ENCODE data around the gene SEC23B.
"Not testable (repeated sequence)": the region's sequence is repeated elsewhere in the genome, so short reads cannot be mapped to it uniquely, and the experiment has no call there.

SEC23B gene

GRCh38 chr20:18507218-18508191 lies at the start of gene SEC23B:
TSS of gene SEC23B (plus strand) at chr20:18507940. CDS start at chr20:18510836, 2,896 bp downstream.
- peak; percentile 87 to 97 (median 96) for DNase-seq (ENCODE audit: low read depth in 3 of 3)

- no peak for DNase-seq (ENCODE audit: low read depth in 3 of 3)
Measured at GRCh38 chr20:18465536-18466200, 42.1 kb upstream of the SEC23B start.

DNA sequence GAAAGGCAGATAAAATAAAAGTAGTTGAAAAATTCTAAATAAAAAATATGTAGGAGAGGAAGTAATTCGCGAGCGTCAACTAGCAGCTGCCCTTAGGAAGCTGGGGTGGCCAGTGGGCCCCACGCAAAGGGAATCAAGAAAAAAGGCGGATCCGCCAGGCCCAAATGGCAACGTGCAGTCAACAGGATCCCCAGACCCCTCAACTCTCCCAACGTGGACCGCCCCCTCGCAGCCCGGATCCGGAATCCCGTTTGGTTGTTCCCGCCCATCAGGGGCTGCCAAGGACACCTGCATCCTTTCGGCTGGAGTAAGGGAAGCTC lies 41.2 kb upstream of the SEC23B start:
- DNase-seq (ENCODE audit: low read depth in 3 of 3) = no peak

DNA sequence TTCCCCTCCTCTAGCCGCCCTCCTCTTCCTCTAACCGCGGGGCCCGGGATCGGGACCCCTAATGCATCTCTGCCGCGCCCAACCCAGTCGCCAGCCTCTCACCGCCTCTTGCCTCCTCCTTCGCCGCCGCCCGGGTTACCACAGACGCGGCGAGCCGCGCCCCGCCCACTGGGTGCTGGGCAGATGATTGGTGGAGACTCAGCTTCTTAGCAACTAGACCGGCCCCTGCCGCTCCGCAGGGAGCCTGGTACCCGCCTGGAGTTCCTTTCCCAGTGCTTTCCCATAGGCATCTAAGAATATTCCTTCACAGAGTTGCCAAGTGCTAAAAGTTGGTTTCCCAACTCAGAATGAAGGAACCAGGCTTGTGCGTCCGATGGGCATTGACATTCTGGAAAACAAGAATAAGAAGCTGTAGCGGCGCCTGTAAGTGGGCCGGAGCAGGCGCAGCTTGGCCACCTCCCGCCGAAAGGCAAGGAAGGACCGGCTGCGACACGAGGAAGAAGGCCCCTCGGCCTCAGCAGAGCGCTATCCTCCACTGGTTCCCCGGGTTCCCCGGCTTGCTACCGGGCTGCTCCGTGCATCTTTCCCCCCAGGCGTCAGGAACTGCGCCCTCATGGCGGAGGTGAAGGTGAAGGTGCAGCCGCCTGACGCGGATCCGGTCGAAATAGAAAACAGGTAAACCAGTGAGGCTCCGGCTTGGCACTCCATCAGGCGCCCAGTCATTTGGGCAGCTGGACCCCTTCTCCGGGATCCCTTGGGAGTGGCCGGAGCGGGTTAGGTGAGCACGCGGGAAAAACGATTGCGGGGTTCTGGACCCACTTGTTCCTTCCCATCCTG lies 40.6 kb upstream of the SEC23B start, which contains the start of the genes DZANK1 and POLR3F:
DZANK1 (minus strand) TSS at position 137 of the 837 bp plus-strand sequence. CDS start 1,672 bp downstream, outside the sequence.
POLR3F (plus strand) TSS at position 497 of the 837 bp plus-strand sequence; CDS start at position 614, 117 bp downstream.
- DNase-seq (ENCODE audit: low read depth in 3 of 3) = peak; percentile 85 to 89 (median 88)

GRCh38 chr20:18477218-18477617 lies 30.5 kb upstream of the SEC23B start:
- no peak for DNase-seq (ENCODE audit: low read depth in 3 of 3)

DNA sequence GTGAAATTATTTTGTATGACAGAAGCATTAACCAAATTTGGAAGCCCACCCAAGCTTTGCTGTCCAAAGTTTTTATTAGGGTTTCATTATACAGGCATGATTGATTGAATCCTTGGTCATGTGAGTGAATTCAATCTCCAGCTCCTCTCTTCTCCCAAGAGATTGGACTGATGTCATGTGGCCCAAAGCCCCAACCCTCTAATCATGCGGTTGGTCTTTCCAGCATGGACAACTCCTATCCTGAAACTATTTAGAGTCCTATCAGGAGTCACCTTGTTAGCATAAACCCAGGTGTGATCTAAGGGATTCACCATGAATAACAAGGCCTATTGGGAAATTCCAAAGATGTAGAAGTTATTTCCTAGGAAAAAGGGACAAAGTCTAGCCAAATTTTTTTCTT lies 29.9 kb upstream of the SEC23B start:
- no peak for DNase-seq (ENCODE audit: low read depth in 3 of 3)

DNA sequence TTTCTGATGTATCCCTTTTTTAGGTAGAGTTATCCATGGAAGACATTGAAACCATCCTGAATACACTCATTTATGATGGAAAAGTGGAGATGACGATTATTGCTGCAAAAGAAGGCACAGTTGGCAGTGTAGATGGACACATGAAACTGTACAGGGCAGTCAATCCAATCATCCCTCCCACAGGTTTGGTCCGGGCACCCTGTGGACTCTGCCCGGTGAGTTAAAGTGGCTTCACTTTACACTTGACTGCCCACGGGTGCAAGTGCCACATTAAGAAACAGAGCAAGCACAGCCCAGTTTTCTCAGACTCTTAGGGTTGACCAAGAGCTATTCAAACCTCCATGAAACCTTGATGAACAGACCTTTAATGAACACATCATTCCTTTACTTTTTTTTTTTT lies 26.1 kb upstream of the SEC23B start:
- no peak for DNase-seq (ENCODE audit: low read depth in 3 of 3)

GRCh38 chr20:18488301-18488700 lies 19.4 kb upstream of the SEC23B start:
- no peak for DNase-seq (ENCODE audit: low read depth in 3 of 3)

DNA sequence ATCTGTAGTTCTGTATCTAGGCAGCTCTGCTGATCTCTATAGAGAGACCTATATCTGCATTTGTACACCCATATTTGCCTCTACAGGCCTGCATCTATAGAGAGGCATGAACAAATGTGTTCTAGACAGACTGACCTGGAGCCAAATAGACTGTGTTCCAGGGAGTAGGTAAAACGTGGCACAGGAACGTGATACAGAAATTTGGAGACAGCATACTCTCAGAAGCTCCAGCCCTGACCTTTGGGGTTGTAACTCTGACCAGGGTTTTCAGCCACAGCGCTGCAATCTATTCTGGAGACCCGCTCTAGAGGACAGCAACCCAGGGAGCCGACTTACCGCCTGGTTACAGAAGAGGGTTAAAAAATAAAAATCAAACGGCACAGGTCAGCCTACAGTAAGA lies 11.7 kb upstream of the SEC23B start:
- no peak for DNase-seq (ENCODE audit: low read depth in 3 of 3)

DNA sequence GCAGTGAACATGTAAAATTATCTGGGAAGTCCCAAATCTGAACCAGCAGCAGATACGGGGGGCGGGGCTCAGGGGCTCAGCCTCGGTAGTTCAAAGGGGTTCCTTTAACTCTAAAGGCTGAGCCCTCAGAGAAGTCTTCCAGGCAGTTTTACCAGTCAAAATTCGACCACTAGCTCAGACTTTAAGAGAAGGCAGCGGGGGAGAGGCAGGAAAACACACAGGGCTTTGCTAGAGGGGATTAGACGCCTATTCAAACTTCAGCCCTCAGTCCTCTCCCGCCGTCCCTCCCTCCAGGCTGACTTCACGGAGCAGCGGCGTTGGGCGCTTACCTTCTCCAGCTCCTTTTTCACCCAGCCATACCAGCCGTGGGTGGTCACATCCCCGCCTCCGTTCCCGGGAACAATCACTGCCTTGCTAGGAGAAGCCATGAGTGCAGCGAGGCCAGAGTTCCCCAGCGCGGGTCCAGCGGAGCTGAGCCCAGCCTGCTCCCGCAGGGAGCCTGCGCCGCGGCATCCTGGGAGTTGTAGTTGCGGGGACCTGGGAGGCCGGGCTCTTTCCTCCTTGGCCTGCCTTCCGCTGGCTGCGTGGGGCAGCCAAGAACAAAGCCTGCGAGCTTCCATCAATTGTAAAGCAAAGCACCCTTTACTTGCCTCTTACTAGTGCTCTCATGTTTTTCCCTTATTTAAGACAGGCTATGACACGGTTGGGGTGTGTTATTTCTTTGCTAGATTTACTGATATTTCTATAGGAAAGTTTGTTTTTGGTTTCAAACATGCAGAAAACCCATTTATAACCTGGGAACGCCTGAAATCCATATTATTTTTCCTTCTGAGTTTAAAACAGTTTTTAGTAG lies 10.8 kb upstream of the SEC23B start, which contains the start of gene RBBP9:
RBBP9 (minus strand) TSS at position 486 of the 853 bp plus-strand sequence; CDS start at position 428, 58 bp downstream.
- peak; percentile 45 to 59 (median 52) for DNase-seq (ENCODE audit: low read depth in 3 of 3)

GRCh38 chr20:18497603-18498002 lies 10.1 kb upstream of the SEC23B start:
- no peak for DNase-seq (ENCODE audit: low read depth in 3 of 3)

DNA sequence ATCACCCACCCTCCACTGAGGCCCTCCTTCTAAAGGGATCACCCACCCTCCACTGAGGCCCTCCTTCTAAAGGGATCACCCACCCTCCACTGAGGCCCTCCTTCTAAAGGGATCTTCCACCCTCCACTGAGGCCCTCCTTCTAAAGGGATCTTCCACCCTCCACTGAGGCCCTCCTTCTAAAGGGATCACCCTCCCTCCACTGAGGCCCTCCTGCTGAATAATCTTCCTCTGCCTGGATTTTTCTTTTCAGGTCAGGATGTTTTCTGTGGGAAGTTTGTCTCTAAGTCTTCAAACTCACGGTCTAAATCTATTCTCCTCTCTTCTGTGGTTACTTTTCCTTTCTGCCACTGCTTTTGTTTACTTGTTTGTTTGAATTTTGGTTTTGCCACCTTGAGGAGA lies 6.1 kb upstream of the SEC23B start:
- DNase-seq (ENCODE audit: low read depth in 3 of 3) = not testable (repeated sequence)

GRCh38 chr20:18504479-18505060 lies 3.2 kb upstream of the SEC23B start:
- DNase-seq (ENCODE audit: low read depth in 3 of 3) = no peak

DNA sequence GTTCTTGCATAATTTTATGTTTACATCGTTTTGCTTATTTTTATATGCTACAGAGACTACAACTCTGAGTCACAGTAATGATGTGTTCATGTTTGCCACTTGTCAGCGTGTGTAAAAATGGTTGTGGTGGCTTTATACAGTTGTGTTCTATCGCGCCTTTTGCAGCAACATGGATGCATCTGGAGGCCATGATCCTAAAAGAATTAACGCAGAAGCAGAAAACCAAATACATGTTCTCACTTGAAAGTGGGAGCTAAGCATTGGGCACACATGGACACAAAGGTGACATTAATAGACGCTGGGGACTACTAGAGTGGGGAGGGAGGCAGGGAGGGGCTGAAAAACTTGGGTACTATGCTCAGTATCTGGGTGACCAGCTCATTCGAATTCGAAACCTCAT lies 996 bp upstream of the SEC23B start:
- peak in 1 of 3 experiments; percentile 3 for DNase-seq (ENCODE audit: low read depth in 3 of 3)

GRCh38 chr20:18511571-18511970 lies 3.8 kb downstream of the SEC23B start:
- DNase-seq (ENCODE audit: low read depth in 3 of 3) = no peak

DNA sequence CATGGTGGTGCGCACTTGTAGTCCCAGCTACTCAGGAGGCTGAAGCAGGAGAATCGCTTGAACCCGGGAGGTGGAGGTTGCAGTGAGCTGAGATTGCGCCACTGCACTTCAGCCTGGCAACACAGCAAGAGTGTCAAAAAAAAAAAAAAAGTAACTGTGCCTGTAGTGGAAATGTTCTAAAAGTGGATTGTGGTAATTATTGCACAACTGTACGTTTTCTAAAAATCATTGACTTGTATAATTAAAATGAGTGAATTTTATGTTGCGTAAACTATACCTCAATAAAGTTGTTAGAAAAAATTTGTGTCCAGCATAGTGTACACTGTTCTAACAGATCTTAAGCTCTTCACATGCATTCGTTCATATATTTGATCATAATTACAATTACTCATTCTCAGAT lies 5.5 kb downstream of the SEC23B start:
- no peak for DNase-seq (ENCODE audit: low read depth in 3 of 3)

GRCh38 chr20:18514127-18514526 lies 6.4 kb downstream of the SEC23B start:
- DNase-seq (ENCODE audit: low read depth in 3 of 3) = no peak

DNA sequence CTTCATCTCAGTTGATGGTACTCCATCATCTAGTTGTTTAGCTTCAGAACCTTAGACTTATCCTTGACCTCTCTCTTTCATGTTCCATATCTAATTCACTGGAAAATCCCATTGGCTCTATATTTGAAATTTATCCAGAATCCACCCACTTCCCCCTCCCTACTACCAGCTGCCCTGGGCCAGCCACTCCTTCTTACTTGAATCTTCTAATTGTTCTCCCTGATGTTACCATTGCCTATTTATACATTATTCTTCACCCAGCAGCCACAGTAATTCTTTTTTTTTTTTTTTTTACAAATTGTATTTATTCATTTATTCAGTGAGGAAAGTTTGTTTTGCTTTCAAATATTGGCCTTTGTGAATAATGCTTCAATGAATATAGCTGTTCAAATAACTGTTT lies 8.2 kb downstream of the SEC23B start:
- no peak for DNase-seq (ENCODE audit: low read depth in 3 of 3)

GRCh38 chr20:18522066-18522465 lies 14.3 kb downstream of the SEC23B start:
- DNase-seq (ENCODE audit: low read depth in 3 of 3) = not testable (repeated sequence)

- no peak for DNase-seq (ENCODE audit: low read depth in 3 of 3)
Measured at GRCh38 chr20:18523066-18523465, 15.3 kb downstream of the SEC23B start.
